ENCODE results near the gene KNDC1.
"Not testable (repeated sequence)": the region's sequence is repeated elsewhere in the genome, so short reads cannot be mapped to it uniquely, and the experiment has no call there.

Gene KNDC1, protein sequence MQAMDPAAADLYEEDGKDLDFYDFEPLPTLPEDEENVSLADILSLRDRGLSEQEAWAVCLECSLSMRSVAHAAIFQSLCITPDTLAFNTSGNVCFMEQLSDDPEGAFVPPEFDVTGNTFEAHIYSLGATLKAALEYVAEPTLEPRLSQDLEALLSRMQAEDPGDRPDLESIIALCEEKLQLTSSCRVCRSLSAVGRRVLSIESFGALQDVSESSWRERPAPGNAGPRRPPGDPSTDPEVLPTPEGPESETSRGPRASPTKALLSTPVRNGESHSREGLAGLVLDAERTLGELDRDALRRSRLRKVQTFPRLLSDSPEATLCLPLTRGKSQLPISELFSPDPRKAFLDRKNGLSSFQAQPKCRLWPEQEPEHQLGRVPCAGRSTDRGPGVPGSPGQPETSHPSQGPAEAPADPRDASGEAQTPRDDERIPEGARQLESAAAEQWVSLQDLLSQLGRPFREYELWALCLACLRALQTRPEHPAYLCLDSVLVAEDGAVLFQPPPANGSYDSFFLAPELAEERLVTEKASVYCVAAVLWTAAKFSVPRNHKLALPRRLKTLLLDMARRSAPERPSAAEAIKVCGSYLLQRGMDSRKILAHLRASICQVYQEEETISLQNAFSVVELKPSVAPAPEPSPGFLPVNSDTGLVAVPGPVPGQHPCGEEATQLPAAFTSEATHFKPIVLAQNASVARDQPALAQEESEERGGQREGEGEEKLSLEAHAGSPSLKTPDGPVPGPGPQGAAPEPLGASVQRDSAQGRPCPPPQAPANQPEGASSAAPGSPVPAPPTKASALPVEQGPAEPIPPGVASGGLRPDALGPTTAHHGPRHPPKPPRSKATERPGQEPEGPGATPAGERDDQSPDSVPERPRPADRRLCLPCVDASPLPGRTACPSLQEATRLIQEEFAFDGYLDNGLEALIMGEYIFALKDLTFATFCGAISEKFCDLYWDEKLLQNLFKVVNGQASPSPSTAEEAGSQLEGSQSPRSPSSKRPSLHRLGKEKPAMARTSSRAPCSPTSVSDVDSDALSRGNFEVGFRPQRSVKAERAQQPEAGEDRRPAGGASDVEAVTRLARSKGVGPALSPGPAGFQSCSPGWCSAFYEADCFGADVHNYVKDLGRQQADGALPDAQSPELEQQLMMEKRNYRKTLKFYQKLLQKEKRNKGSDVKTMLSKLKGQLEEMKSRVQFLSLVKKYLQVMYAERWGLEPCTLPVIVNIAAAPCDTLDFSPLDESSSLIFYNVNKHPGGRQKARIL (N-terminal part only)

DNA sequence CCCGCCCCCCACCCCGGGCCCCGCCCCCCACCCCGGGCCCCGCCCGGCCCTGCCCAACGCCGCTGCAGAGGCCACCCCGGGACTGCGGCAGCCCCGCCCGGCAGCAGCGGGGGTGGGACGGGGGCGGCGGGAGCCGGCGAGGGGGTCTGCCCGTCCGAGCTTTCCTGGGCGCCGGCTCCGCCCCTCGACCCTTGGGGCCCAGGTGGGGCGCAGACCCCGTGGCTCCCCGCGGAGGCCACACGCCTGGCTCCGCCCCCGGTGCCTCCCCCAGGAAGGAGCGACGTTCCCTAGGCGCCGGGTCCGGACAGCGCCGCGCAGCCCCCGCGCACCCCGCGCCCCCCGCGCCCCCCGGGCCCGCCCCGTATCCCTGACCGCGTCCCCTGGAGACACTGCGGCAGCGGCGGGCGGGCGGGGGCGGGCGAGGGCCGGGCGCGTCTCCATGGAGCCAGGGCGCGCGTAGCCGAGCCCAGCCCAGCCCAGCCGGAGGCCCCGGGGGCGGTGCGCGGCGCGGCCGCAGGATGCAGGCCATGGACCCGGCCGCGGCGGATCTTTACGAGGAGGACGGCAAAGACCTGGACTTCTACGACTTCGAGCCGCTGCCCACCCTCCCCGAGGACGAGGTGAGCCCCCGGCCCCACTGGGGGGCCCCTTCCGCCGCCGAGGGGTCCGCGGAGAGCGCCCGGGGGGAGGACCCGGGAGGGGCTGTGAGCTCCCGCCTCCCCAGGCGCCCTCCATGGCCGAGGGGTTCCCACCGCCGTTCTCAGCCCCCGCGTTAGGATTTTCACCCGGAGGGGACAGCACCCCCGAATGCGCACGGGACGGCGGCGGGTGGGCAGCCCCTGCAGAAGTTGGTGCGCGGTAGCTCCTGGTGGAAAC lies at the start of gene KNDC1:
Gene KNDC1, plus strand, starts transcription at position 270 of the 876 bp plus-strand sequence. Its CDS starts 249 bp downstream, at position 519.
- DNase-seq (ENCODE audit: low spot score) = peak; percentile 76
- no peak for FAIRE-seq

DNA sequence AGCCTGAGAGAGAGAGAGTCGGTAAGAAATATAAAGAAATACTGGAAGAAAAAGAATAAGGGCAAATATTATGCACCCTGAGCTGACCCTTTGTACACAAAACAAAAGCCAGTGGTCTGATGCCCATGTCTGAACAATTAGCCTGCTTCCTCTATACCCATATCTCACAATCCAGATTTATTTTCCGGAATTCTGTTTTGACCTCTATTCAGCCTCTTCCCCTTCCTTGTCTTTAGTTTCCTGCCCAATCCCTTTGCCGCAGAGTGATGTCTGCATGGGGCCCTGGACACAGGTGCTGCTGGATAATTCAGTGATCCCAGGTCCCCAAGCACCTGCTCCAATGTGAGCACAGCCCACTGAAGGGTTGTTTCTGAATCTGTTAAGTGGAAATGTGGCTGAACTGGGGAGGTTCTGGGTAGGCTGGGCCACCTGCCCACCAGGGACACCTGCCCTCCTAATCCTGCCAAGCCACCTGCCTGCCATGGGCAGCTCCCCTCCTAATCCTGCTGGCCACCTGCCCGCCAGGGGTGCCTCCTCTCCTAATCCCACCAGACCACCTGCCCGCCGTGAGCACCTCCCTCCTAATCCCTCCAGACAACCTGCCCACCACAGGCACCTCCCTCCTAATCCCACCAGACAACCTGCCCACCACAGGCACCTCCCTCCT lies 49.3 kb upstream of the KNDC1 start:
- DNase-seq (ENCODE audit: low spot score) (no peak), FAIRE-seq (peak; percentile 90)

DNA sequence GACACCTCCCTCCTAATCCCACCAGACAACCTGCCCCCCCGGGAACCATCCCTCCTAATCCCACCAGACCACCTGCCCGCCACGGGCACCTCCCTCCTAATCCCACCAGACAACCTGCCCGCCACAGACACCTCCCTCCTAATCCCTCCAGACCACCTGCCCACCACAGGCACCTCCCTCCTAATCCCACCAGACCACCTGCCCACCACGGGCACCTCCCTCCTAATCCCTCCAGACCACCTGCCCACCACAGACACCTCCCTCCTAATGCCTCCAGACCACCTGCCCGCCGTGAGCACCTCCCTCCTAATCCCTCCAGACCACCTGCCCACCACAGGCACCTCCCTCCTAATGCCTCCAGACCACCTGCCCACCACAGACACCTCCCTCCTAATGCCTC lies 48.4 kb upstream of the KNDC1 start:
- peak; percentile 94 for FAIRE-seq
- not testable (repeated sequence) for DNase-seq (ENCODE audit: low spot score)

DNA sequence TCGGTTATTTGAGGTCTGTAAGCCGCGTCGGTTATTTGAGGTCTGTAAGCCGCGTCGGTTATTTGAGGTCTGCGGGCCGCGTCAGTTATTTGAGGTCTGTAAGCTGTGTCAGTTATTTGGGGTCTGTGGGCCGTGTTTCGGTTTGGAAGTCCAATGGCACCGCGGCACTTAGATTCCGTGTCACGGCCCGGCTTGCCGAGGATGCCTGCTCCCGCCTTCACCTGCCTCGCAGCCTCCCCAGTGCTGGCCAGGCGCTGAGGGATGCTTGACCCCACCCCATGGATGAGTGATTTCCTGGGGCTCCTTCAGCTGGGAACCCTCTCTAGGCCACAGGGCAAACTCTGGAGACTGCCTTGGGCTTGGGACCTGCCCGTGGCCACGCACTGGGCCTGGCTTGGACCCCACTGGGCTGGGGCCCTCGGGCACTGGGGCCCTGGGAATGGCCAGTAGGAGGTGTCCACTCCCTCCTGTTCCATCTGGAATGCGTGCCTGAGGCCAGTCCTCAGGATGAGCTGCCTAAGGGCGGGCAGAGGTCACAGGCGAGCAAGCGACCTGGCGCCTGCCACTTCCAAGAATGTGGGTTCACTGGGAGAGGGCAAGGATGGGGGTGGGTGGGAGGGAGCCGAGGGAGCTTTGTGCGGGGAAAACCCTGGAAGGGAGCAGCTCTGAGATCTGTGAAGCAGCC lies 46.7 kb upstream of the KNDC1 start:
- no peak for FAIRE-seq

DNA sequence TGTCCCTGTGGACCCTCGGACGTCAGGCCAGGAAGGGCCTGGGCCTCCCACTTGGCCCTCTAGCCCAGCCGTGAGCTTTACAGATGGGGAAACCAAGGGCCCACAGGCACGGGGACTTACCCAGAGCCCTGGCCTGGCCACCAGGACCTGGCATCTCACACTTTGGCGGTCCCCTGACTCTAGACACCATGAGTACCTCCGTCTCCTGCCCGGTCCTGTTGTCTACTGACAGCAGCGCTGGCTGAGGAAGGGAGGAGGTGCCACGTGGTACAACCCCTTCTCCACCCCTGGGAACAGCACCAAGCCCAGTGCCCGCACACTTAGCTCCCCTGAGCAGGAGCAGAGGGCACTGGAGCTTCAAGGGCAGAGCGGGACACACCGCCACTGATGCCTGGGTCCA lies 46.2 kb upstream of the KNDC1 start:
- DNase-seq (ENCODE audit: low spot score) = no peak
- no peak for FAIRE-seq

More for the DNA sequence above, 46.7 kb upstream of the KNDC1 start:
- DNase-seq (ENCODE audit: low spot score) = no peak

DNA sequence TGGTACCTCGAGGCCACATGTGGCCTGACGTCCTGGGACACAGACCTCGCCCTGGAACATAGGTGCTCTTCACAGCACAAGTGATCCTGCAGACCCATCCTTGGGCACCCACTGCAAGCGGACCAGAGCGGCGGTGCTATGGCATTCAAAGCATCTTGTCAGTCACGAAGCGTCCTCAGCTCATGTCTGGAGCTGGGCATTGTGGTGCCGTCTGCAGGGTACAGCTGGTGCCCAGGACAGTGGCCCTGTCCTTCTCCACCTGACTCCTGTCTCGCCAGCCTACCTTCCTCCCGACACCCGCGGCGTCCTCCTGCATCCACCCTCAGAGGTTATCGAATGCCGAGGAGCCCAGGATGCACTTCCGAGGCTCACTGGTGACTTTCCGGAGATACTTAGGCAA lies 45.8 kb upstream of the KNDC1 start:
- DNase-seq (ENCODE audit: low spot score) (no peak), FAIRE-seq (no peak)

DNA sequence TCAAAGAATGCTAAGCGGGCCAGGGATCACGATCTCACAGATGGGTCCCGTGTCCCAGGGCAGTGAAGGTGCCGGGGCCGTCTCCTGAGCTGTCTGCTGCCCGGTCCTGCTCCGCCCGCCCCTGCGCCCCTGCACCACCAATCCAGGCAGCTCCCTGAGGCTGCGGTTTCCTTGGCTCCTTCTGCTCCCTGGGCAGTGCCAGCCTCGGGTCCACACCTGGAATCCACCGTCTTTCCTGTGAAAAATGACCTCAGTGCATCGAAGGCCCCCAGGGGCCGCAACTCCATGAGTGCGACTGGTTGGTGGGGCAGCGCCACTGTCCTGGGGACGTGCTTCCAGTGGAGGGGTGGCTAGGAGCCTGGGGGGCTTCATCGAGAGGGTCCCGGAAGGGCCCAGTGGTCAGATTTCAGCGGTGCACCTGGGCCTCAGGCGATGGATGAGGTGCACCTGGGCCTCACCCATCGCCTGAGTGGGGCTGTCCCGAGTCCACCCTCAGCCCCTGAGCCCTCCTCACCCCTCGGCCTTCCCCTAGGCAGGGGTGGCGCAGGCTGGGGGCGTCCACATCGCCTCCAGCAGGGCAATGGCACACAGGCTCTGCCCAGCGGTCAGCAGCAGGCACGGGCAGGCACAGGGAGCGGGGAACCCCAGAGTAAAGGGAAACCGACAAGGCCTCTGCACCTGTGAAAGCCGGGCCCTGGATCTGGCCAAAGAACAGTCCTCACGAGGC lies 45.1 kb upstream of the KNDC1 start:
- DNase-seq (ENCODE audit: low spot score) (no peak), FAIRE-seq (no peak)

DNA sequence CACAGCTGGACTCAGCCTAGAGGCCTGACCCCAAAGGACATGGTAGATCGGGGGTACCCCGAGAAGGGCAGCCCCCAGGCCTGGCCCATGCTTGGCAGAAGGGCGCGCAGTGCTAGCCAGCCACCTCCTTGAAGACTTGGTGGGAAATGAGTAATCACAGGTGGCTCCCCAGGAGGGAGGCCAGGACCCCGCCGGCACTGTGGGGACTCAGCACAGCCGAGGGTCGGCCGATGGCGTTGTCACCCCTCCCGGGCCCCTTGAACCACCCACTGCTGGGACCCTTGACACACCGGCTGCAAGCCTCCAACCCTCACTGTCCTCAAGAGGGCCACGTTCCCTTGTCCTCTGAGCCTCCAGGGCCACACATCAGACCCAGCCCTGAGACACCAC lies 44.6 kb upstream of the KNDC1 start:
- no peak for DNase-seq (ENCODE audit: low spot score)
- FAIRE-seq = no peak

DNA sequence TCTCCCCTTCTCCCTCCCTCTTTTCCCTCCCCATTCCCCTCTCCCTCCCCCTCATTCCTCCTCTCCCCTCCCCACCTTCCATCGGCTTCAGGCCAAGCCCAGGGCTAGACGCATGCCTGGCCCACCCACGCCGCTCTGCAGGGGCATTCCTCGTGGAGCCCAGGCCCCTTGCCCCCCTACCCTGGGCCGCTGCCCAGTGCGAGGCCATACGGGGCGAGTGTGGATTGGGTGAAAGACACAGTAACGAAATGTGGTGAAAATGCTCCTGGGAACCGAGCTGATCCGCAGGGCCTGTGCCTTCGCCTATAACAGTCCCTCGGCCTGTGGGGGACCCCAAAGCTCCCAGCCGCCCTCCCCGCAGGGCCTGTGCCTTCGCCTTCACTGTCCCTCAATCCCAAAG lies 44.0 kb upstream of the KNDC1 start:
- FAIRE-seq = no peak
- no peak for DNase-seq (ENCODE audit: low spot score)

DNA sequence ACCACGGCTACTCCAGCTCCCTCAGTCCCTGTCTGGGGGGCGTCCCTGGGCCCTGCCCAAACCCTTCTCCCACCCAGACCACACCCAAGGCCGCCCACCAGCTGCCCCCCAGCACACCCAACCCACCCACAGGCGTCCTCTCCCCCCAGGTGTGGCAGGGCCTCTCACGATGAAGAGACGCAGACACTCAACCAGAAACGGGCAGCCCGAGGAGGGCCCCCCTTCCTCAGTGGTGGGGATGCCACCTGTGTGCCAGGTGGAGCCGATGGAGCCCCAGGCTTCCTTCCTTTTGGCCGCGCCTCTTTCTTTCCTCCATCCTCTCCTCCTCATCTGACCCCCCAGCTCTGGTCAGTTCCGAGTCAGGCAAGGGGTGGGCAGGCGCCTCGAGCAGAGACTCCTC lies 43.6 kb upstream of the KNDC1 start:
- no peak for DNase-seq (ENCODE audit: low spot score)

DNA sequence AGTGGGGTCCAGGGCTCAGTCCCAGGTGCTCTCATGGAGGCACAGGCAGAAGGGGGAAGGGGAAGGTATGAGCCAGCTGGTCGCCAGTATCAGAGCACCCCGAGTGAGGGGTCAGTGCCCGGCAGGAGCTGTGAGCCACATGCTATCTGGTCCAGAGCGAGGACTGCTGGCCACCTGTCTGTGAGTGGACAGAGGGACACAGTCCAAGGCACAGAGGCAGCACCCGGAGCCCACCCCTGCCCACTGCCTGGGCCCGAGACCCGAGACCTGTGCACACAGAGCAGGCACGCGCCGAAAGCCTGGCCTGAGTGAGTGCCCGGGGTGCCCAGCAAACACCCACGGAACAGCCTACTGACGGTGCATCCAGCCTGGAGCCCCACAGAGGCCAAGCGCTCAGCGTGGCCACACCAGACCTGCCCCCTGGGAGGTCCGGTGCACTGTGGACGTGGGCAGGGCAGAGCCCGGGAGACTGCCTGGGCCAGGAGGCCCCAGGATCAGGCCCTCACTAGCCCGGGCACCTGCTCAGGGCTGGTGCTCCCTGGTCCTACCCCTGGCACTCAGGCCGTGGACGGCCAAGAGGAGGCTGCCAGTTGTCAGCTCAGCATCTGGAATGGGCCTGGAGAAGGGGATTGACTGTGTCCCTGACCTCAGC lies 42.9 kb upstream of the KNDC1 start:
- no peak for DNase-seq (ENCODE audit: low spot score)
- no peak for FAIRE-seq

More for the DNA sequence above, 43.6 kb upstream of the KNDC1 start:
- no peak for FAIRE-seq

DNA sequence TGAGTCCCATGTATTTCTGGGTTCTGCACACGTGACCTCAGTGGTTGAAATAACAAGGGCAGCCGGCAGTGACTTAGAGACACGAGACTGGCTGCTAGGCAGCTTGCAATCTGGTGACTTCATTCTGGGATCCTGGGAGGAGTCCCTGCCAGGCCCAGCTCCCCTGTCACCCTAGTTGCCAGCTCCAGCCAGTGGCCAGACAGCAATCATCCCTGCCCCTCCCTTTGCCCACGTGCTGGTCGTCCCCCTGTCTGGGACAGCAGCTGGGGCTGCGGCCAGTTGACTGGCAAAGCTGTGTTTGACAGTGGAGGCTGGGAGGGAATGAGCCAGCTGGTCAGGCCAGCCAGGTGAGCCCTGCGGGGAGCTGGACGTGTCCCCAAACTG lies 42.3 kb upstream of the KNDC1 start:
- no peak for FAIRE-seq

DNA sequence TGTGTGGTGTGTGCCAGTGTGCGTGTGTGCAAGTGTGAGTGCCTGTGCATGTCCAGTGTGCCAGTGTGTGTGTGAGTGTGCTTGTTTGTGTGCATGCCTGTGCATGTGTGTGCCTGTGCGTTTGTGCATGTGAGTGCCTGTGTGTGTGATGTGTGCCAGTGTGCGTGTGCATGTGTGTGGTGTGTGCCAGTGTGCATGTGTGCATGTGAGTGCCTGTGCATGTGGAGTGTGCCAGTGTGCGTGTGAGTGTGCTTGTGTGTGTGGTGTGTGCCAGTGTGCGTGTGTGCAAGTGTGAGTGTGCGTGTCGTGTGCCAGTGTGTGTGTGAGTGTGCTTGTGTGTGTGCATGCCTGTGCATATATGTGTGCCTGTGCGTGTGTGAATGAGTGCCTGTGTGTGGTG lies 38.5 kb upstream of the KNDC1 start:
- peak; percentile 98 for FAIRE-seq
- no peak for DNase-seq (ENCODE audit: low spot score)

More for the DNA sequence above, 42.3 kb upstream of the KNDC1 start:
- no peak for DNase-seq (ENCODE audit: low spot score)

DNA sequence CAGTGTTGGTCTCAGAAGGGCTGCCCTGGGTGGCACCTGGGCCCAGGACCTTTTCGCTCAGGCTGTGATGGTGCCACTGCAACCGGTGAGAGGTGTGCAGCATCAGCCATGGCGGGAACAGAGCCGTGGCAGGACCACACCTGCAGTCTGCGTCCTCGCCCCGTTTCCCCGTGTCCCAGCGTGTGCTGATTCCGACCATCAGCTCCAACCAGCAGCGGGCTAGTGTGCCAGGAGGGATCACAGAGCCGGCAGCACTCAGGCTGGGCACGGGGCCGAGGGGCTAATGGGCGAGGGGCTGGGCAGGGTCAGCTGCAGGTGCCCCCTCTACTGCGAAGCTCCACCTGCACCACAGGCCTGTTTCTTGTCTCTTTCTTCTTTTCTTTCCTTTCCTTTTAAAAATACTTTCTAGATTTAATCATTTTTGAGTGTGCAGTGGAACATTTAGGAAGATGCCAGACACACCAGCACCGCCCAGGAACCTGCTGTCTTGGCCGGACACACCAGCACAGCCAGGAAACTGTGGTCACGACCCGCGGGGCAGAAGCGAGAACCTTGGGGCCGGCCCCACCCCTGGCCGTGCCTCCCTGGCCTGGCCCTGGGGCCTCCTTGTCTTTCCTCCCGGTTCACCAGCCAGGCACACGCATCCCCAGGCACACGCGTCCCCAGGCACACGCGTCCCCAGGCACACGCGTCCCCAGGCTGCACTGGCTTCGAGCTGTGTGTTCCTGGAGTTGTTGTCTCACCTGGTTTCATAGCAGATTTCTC lies 37.7 kb upstream of the KNDC1 start:
- FAIRE-seq = no peak
- no peak for DNase-seq (ENCODE audit: low spot score)

DNA sequence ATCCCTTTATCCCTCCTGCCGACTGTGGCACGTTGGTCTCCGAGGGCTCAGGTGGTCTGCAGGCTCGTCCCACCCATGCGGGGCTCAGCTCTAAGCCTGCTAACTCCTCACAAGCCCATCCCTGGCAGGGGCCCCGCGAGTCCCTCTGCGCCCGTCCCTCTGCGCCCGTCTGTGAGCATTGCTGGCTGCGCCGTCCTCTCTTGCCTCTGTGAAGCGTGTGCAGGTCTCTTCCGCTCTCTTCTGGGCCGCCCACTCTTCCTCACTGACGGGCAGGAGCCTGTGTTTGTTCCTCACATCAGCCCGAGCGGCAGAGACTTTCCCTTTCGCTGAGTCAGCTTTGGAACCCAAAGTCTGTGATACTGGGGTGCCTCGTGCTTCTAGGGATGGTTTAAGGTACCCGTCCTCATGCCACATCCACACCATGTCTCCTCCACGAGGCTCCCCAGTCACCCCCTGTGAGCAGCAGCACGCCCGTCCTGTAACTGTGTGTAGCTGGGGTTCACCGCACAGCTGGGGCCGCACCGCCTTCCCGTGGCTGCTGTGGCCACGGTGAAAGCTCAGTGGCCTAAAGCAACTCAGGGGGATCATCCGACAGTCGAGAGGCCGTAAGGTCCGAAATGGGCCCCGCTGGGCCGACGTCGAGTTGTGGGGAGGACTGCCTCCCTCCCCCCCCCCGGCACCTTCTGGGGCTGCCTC lies 36.8 kb upstream of the KNDC1 start:
- FAIRE-seq (no peak), DNase-seq (ENCODE audit: low spot score) (no peak)

DNA sequence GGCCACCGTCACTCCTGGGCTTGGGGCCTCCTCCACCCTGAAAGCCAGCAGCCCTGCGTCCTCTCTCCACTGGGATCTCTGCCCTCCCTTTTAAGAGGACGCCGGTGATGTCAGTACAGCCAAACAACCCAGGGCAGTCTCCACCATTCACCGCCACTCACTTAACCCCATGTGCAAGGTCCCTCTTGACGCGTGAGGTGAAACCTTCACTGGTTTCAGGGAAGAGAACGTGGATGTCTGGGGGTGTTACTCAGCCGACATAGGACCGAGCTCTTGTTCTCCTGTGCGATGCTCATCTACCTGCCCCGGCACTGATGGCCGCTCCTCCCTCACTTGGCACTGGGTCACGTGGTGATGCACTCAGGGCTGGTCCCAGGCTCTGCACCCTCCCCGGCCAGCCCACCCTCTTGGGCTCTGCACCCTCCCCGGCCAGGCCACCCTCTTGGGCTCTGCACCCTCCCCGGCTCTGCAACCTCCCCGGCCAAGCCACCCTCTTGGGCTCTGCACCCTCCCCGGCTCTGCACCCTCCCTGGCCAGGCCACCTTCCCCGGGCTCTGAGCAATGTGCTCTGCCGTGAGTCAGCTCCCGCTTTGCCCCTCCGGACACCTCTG lies 36.2 kb upstream of the KNDC1 start:
- no peak for FAIRE-seq
- DNase-seq (ENCODE audit: low spot score) = no peak

Measured in urothelium cell line (cell line).